Ascending aorta (tissue), 2 donors: ENCODE data around the gene ABCC2. TPM values are rescaled to one million over a fixed set of nuclear protein-coding genes. Genes with fewer than 3 reads are reported as not detected.

Experiments
- DNase-seq, 2 donors: peaks; one replicate each; pipeline ENCODE4 v3.0.0-alpha.2; 2019; ENCODE audit warnings: low spot score in 2 of 2
- H3K27ac ChIP-seq, 2 donors: fragments of 200-600 bp; sonication (generic); one replicate each; pipeline ENCODE4 v1.5.1; 2016 to 2017; ENCODE audit warnings: mild to moderate bottlenecking in 1 of 2
- H3K27me3 ChIP-seq: fragments of 200-600 bp; sonication (generic); one replicate; pipeline ENCODE4 v1.5.1; 2017
- H3K36me3 ChIP-seq, 2 donors: fragments of 200-600 bp; sonication (generic); one replicate each; pipeline ENCODE4 v1.5.1; 2016
- H3K4me1 ChIP-seq, 2 donors: fragments of 200-600 bp; sonication (generic); one replicate each; pipeline ENCODE4 v1.5.1; 2016 to 2017; ENCODE audit warnings: mild to moderate bottlenecking in 1 of 2
- H3K4me3 ChIP-seq, 2 donors: fragments of 200-600 bp; sonication (generic); one replicate each; pipeline ENCODE4 v1.5.1; 2016 to 2017; ENCODE audit warnings: mild to moderate bottlenecking in 1 of 2
- H3K9me3 ChIP-seq, 2 donors: fragments of 200-600 bp; sonication (generic); one replicate each; pipeline ENCODE4 v1.5.1; 2016
- CTCF ChIP-seq, 3 experiments: fragments of 200-600 bp in 2 of 3; fragments of 450-650 bp in 1 of 3; sonication (generic) in 2 of 3; IDR thresholded peaks; one replicate each; pipeline ENCODE4 v1.5.1; 2016 to 2019; ENCODE audit warnings: antibody characterized with exemption in 3 of 3, mild to moderate bottlenecking in 1 of 3, moderate library complexity in 1 of 3
- intact Hi-C: fragments of 100-400 bp; cut with DNase I; formaldehyde crosslinking; loops from one replicate; pipeline ENCODE4 v1.15.1; 2023
- total RNA-seq: library from RNA; depleted of rRNA; stranded (reverse); fragments of >200 nt; gene quantifications from one replicate; pipeline ENCODE4 v1.1.0, GENCODE V29; 2016

Gene ABCC2
- total RNA-seq, 1 donor from 2014 or later = 0.96 TPM

- TF ChIP-seq CTCF (IDR thresholded peaks at IDR 0.05) = no peak
These were observed 93.0 kb downstream of the ABCC2 start for GRCh38 chr10:99875473-99875872.

GRCh38 chr10:99880080-99880835, 97.8 kb downstream of the ABCC2 start:
- Histone ChIP-seq H3K27me3 (no peaks in the 10 kb centered on the region), H3K9me3 (no peaks in the 10 kb centered on the region), H3K27ac (no peak overlapping the region), H3K4me3 (no peak overlapping the region), H3K4me1 (no peaks in the 10 kb centered on the region), H3K36me3 (peaks cover 66 to 84% of the 10 kb centered on the region in 2 donors)
- TF ChIP-seq CTCF (IDR thresholded peaks at IDR 0.05) = no peak
- intact Hi-C loops = no loop called here
- DNase-seq = no peak

More at GRCh38 chr10:99875473-99875872, 93.0 kb downstream of the ABCC2 start:
- Histone ChIP-seq H3K4me1 (no peaks in the 10 kb centered on the region), H3K36me3 (peaks cover 32 to 44% of the 10 kb centered on the region in 2 donors), H3K27me3 (no peaks in the 10 kb centered on the region), H3K4me3 (no peak overlapping the region), H3K27ac (no peak overlapping the region), H3K9me3 (no peaks in the 10 kb centered on the region)
- DNase-seq = no peak
- intact Hi-C loops = no loop called here

- no peak overlapping the region for H3K4me3 ChIP-seq
- H3K9me3 ChIP-seq = no peaks in the 10 kb centered on the region
- TF ChIP-seq CTCF (IDR thresholded peaks at IDR 0.05) = no peak
- DNase-seq = no peak
- intact Hi-C loops = no loop called here
- H3K27ac ChIP-seq = no peak overlapping the region
- peaks cover 77 to 93% of the 10 kb centered on the region in 2 donors for H3K36me3 ChIP-seq
- H3K4me1 ChIP-seq = no peaks in the 10 kb centered on the region
- H3K27me3 ChIP-seq = no peaks in the 10 kb centered on the region
These were observed 98.9 kb downstream of the ABCC2 start for GRCh38 chr10:99881371-99881770.

GRCh38 chr10:99883523-99883922, 101.1 kb downstream of the ABCC2 start:
- DNase-seq = no peak
- H3K36me3 ChIP-seq = peaks cover 81 to 84% of the 10 kb centered on the region in 2 donors
- H3K27ac ChIP-seq = no peak overlapping the region

GRCh38 chr10:99888622-99889021, 106.2 kb downstream of the ABCC2 start:
- TF ChIP-seq CTCF (IDR thresholded peaks at IDR 0.05) = no peak
- no peak for DNase-seq
- Histone ChIP-seq H3K27me3 (no peaks in the 10 kb centered on the region), H3K36me3 (peaks cover 46 to 48% of the 10 kb centered on the region in 2 donors), H3K4me1 (no peaks in the 10 kb centered on the region), H3K9me3 (no peaks in the 10 kb centered on the region), H3K4me3 (no peak overlapping the region), H3K27ac (no peak overlapping the region)
- intact Hi-C loops = no loop called here

More at GRCh38 chr10:99883523-99883922, 101.1 kb downstream of the ABCC2 start:
- Histone ChIP-seq H3K9me3 (no peaks in the 10 kb centered on the region), H3K4me3 (no peak overlapping the region), H3K27me3 (no peaks in the 10 kb centered on the region), H3K4me1 (no peaks in the 10 kb centered on the region)
- no peak for TF ChIP-seq CTCF (IDR thresholded peaks at IDR 0.05)
- intact Hi-C loops = no loop called here
